ENCODE results near the gene RUNX1. TPM values are rescaled to one million over a fixed set of nuclear protein-coding genes. Genes with fewer than 3 reads are reported as not detected.

Gene RUNX1
- total RNA-seq, 1 donor from 2014 or later: 0.47 TPM

DNA sequence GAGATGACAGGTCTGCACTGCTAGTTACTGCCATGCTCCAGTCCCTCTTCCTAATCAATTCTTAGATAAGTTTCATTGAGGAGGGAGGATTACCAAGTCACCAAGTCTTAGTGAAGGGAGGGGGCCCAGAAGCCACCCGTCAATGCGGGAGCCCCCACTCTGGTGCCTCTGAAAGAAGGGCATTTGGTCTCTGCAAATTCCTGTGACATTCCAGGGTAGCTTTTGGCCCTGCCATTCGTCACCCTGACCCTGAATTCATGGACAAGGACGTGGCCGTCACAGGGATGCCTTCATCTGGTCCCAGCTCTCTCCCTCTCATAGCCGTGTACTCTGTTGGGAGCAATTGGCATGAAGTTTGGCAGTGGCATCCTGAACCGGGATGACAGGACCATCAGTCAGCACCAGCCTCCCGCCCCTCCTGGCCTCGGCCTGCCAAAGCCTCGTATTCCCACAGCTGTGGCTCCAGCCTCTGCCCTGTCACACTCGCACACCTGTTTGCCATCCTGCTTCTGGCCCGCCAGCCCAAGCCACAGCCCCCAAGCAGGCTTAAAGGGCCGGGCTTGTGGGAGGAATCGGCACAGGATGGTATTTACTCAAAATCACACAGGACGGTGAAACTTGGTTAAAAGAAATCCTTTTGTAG, 229.6 kb downstream of the RUNX1 start:
- TF ChIP-seq CTCF (IDR thresholded peaks at IDR 0.05; ENCODE audit: partially characterized antibody, unreplicated experiment): no peak
- Mint-ChIP-seq H3K36me3 (ENCODE audit: unreplicated experiment) (no peaks in the 10 kb centered on the region), H3K27me3 (ENCODE audit: unreplicated experiment) (peaks cover 1% of the 10 kb centered on the region), H3K4me1 (ENCODE audit: low read depth, unreplicated experiment) (no peaks in the 10 kb centered on the region), H3K4me3 (ENCODE audit: unreplicated experiment) (no peak overlapping the region), H3K9me3 (ENCODE audit: unreplicated experiment) (peaks cover 4% of the 10 kb centered on the region), H3K27ac (ENCODE audit: unreplicated experiment) (no peak overlapping the region)
- DNase-seq: no peak

GRCh38 chr21:34818662-34819158, 230.4 kb downstream of the RUNX1 start:
- no peaks in the 10 kb centered on the region for H3K4me1 Mint-ChIP-seq (ENCODE audit: low read depth, unreplicated experiment)
- H3K27ac Mint-ChIP-seq (ENCODE audit: unreplicated experiment): no peak overlapping the region
- no peak for DNase-seq
- H3K27me3 Mint-ChIP-seq (ENCODE audit: unreplicated experiment): peaks cover 1% of the 10 kb centered on the region
- H3K9me3 Mint-ChIP-seq (ENCODE audit: unreplicated experiment): peaks cover 4% of the 10 kb centered on the region
- H3K36me3 Mint-ChIP-seq (ENCODE audit: unreplicated experiment): no peaks in the 10 kb centered on the region
- H3K4me3 Mint-ChIP-seq (ENCODE audit: unreplicated experiment): no peak overlapping the region
- no peak for TF ChIP-seq CTCF (IDR thresholded peaks at IDR 0.05; ENCODE audit: partially characterized antibody, unreplicated experiment)

- H3K4me1 Mint-ChIP-seq (ENCODE audit: low read depth, unreplicated experiment): no peaks in the 10 kb centered on the region
- no peaks in the 10 kb centered on the region for H3K36me3 Mint-ChIP-seq (ENCODE audit: unreplicated experiment)
- H3K4me3 Mint-ChIP-seq (ENCODE audit: unreplicated experiment): no peak overlapping the region
- peaks cover 1% of the 10 kb centered on the region for H3K27me3 Mint-ChIP-seq (ENCODE audit: unreplicated experiment)
- no peak for DNase-seq
- peaks cover 4% of the 10 kb centered on the region for H3K9me3 Mint-ChIP-seq (ENCODE audit: unreplicated experiment)
- no peak for TF ChIP-seq CTCF (IDR thresholded peaks at IDR 0.05; ENCODE audit: partially characterized antibody, unreplicated experiment)
- no peak overlapping the region for H3K27ac Mint-ChIP-seq (ENCODE audit: unreplicated experiment)
Observed at GRCh38 chr21:34817821-34818661, 231.1 kb downstream of the RUNX1 start.

DNA sequence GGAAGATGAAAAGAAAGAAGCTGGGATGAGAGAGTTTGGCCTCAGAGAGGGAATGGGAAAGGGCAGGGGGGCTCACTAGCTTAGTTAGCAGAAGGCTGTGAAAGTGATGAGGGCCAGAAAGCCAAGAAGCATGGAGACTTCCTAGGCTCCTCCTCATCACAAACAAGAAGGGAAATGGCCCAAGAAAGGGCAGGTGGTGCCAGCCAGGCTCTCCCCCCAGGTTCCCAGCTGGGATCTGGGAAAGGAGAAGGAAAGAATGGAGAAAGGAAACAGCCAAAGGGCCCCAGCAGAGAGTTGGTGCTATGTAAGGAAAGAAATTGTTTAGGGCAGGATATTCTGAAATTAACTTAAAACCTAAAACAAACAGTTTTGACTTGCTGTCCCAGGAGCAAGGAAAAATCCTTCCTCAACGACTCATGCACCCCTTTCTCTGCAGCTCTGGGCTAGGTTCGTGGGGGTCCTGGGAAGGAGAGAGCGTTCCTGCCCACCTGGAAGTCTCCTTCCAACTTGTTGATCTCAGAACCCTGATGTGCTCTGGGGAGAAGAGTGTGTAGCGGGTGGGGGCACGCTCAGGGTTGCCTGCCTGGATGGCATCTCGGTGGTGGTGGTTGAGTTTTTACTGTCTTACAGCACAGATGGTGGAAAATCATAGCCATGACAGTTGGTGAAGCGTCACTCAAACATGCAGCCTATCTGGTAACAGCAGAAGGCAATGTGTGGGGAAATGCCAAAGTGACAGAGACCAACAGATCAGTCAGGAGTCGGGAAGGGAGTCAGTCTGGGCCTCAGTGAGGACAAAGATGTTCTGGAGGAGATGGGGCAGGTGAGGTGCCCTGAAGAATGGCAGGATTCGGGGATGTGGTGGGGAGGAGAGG, 233.0 kb downstream of the RUNX1 start:
- TF ChIP-seq CTCF (IDR thresholded peaks at IDR 0.05; ENCODE audit: partially characterized antibody, unreplicated experiment): no peak
- peaks cover 1% of the 10 kb centered on the region for H3K27me3 Mint-ChIP-seq (ENCODE audit: unreplicated experiment)
- no peak for DNase-seq
- H3K4me3 Mint-ChIP-seq (ENCODE audit: unreplicated experiment): no peak overlapping the region
- H3K4me1 Mint-ChIP-seq (ENCODE audit: low read depth, unreplicated experiment): no peaks in the 10 kb centered on the region
- H3K27ac Mint-ChIP-seq (ENCODE audit: unreplicated experiment): no peak overlapping the region
- H3K9me3 Mint-ChIP-seq (ENCODE audit: unreplicated experiment): peaks cover 4% of the 10 kb centered on the region
- H3K36me3 Mint-ChIP-seq (ENCODE audit: unreplicated experiment): no peaks in the 10 kb centered on the region

Data from glutamatergic neuron (in vitro differentiated cells).